Nephron progenitor cell (in vitro differentiated cells): ENCODE results near the gene HK3.
A peak's percentile ranks its signal among the peaks of the same experiment; 100 is the strongest.

Source experiments
- DNase-seq: peaks from one replicate; pipeline ENCODE4 v3.0.0; 2021
- H3K27ac Mint-ChIP-seq: 2 replicates; pipeline ENCODE4 v1.8.0; 2021; ENCODE audit warnings: mild to moderate bottlenecking, moderate library complexity, mixed read lengths
- H3K27me3 Mint-ChIP-seq: 2 replicates; pipeline ENCODE4 v1.8.0; 2021; ENCODE audit warnings: mild to moderate bottlenecking, low read depth, mixed read lengths; ENCODE audit not compliant: poor library complexity
- H3K36me3 Mint-ChIP-seq: 2 replicates; pipeline ENCODE4 v1.8.0; 2021; ENCODE audit warnings: low read depth, mixed read lengths
- H3K4me1 Mint-ChIP-seq: 2 replicates; pipeline ENCODE4 v1.8.0; 2021; ENCODE audit warnings: mixed read lengths
- H3K4me3 Mint-ChIP-seq: 2 replicates; pipeline ENCODE4 v1.8.0; 2021; ENCODE audit warnings: mild to moderate bottlenecking, moderate library complexity, mixed read lengths
- H3K9me3 Mint-ChIP-seq: 2 replicates; pipeline ENCODE4 v1.8.0; 2021; ENCODE audit warnings: mild to moderate bottlenecking, moderate library complexity, mixed read lengths
- TF ChIP-seq, protein P1 (sequence below): fragments of 200-600 bp; sonication (generic); IDR thresholded peaks from 2 replicates; pipeline ENCODE4 v1.5.0; 2021; ENCODE audit warnings: antibody characterized with exemption

The HK3 gene

DNA sequence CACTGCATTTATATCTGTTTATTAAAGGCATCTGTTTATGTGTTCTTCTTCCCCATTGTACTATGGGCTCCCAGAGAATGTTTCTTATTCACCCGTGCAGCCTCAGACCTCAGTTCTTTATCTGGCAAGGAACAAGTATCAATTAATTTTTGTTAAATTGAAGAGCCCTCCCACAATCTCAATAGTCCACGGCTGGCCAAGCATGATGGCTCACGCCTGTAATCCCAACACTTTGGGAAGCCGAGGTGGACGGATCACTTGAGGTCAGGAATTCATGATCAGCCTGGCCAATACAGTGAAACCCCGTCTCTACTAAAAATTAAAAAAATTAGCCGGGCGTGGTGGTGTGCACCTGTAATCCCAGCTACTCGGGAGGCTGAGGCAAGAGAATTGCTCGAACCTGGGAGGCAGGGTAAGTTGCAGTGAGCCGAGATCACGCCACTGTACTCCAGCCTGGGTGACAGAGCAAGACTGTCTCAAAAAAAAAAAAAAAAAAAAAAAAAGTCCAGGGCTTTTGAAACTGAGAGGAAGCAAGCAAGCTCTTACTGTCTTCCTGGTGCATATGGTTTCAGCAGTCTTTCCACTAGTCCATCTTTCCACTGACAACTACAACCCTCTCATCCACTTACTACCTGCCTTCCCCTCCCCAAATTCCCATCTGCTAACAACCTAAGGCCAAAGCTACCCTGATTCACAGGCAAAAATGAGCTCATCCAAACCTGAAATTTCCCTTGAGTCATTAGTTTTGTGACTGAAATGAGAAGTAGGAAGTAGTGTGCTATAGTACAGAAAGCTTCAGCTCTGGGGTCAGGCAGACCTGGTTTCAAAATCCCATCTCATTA is 2.3 kb upstream of the HK3 start:
- H3K4me1 Mint-ChIP-seq: peaks cover 9% of the 10 kb centered on the region
- no peak for DNase-seq
- no peak overlapping the region for H3K4me3 Mint-ChIP-seq
- no peaks in the 10 kb centered on the region for H3K9me3 Mint-ChIP-seq
- TF ChIP-seq, protein P1, sequence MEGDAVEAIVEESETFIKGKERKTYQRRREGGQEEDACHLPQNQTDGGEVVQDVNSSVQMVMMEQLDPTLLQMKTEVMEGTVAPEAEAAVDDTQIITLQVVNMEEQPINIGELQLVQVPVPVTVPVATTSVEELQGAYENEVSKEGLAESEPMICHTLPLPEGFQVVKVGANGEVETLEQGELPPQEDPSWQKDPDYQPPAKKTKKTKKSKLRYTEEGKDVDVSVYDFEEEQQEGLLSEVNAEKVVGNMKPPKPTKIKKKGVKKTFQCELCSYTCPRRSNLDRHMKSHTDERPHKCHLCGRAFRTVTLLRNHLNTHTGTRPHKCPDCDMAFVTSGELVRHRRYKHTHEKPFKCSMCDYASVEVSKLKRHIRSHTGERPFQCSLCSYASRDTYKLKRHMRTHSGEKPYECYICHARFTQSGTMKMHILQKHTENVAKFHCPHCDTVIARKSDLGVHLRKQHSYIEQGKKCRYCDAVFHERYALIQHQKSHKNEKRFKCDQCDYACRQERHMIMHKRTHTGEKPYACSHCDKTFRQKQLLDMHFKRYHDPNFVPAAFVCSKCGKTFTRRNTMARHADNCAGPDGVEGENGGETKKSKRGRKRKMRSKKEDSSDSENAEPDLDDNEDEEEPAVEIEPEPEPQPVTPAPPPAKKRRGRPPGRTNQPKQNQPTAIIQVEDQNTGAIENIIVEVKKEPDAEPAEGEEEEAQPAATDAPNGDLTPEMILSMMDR: no peak
- peaks cover 26% of the 10 kb centered on the region for H3K36me3 Mint-ChIP-seq
- H3K27me3 Mint-ChIP-seq: no peaks in the 10 kb centered on the region
- peak overlapping the region; percentile 7 for H3K27ac Mint-ChIP-seq

DNA sequence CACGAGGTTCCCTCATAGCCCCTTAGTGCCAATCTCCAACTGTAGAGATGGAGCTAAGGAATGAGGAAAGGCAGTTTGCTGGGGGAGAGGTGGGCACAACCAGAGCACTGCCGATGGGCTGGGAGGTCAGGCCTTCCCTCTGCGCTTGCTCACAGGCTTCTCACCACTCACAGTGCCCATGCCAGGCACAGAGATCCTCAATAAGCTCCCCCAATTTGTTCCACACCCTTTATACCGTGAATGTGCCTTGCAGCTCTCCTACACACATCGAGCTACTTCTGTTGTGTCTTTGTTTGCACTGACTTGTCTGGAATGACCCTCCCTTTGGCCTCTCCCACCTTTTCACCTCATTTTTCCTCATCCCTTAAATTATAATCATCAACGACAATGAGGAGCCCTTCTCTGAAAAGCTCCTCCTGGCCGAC is 1.6 kb upstream of the HK3 start:
- Mint-ChIP-seq H3K4me3 (no peak overlapping the region), H3K27me3 (no peaks in the 10 kb centered on the region), H3K9me3 (no peaks in the 10 kb centered on the region), H3K4me1 (peaks cover 9% of the 10 kb centered on the region), H3K27ac (no peak overlapping the region), H3K36me3 (peaks cover 23% of the 10 kb centered on the region)
- no peak for DNase-seq
- TF ChIP-seq, protein P1: no peak

DNA sequence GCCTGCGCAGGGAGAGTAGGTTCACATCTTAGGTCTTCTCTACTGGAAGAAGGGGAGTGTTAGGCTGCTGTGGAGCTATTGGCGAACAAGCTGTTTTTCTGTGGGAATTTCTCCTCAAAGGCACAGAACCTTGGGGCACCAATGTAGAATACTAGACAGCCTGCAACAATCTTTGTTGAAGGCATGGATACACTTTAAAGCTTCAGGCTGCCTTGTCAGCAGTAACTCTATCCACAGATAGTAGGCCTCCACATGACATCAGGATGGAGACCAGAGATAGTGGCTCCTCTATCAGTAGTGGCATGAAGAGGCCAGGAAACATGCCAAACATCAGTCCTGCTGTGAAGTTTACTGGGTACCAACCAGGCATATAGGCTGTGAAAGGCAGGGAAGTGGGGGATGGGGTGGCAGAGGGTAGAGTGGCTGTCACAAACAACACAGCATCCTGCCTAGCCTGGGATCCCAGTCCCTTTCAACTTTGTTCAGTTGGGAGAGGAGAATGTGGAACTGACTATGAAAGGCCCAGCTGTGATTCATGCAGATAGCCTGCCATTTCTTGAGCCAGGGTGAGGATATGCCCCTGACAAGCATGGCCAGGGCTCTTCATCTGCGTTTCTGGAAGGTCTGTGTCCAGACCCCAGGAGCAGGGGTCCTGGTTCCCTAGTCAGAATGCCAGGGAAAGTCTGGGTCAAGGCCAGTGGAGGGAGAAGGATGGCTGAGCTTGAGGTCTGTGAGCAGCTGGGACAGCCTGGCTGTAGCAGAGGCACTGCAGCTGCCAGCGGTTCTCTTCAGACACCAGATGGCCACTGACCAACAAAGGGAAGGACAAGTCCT is 1.0 kb upstream of the HK3 start:
- Mint-ChIP-seq H3K4me3 (no peak overlapping the region), H3K4me1 (peaks cover 9% of the 10 kb centered on the region), H3K9me3 (no peaks in the 10 kb centered on the region), H3K27me3 (no peaks in the 10 kb centered on the region), H3K27ac (peak overlapping the region; percentile 13), H3K36me3 (peaks cover 17% of the 10 kb centered on the region)
- TF ChIP-seq, protein P1: no peak
- DNase-seq: no peak

DNA sequence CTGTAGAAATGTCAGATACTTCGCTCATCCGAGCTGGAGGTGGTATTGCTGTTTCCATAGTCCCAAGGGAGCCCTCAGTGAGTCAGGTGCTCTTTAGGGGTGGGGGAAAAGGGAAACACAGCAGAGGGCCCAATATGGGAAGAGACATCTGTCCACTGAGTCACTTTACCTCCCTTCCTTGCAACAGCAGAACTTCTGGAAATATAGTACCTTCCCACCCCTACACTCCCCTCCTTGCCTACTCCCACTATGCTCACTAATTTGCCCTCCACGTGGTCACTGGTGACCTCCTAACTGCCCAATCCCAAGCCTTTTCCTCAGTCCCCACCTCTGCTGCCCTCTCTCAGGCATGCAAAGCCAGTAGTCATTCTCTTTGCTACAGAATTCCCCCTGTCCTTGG is 1.9 kb downstream of the HK3 start:
- Mint-ChIP-seq H3K27me3 (peaks cover 7% of the 10 kb centered on the region), H3K9me3 (no peaks in the 10 kb centered on the region), H3K4me3 (no peak overlapping the region), H3K27ac (no peak overlapping the region), H3K4me1 (peaks cover 9% of the 10 kb centered on the region), H3K36me3 (peaks cover 5% of the 10 kb centered on the region)
- TF ChIP-seq, protein P1: no peak
- no peak for DNase-seq

DNA sequence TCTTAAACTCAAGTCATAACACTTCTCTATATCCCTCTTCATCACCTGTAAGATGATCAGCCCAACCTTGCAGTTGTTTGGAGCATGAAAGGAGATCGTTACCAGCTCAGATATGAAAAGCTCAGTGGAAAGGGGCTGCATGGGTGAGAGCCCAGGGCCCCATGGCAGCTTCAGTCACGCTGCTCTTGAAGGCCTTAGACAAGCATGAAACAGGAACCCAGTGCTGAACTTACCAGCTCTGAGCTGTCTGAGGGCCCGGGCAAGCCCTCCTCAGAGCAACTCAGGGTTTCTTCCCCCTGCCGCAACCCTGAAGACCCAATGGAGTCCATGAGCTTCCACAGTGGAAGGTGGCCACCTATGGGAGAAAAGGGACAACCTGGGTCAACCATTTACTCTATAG is 3.3 kb downstream of the HK3 start:
- TF ChIP-seq, protein P1: no peak
- Mint-ChIP-seq H3K36me3 (no peaks in the 10 kb centered on the region), H3K27ac (no peak overlapping the region), H3K4me3 (no peak overlapping the region), H3K27me3 (peaks cover 11% of the 10 kb centered on the region), H3K4me1 (peaks cover 9% of the 10 kb centered on the region), H3K9me3 (no peaks in the 10 kb centered on the region)
- no peak for DNase-seq
